ENCODE data around the gene IVNS1ABP. TPM values are rescaled to one million over a fixed set of nuclear protein-coding genes. Genes with fewer than 3 reads are reported as not detected.

Gene IVNS1ABP
- total and polyA plus RNA-seq, 2 donors (not counting 3 experiments of a cell fraction or from before 2014, with no cell fraction given): 26.3 to 81.6 TPM

GRCh38 chr1:185262151-185262550, 54.9 kb downstream of the IVNS1ABP start:
- ChIA-PET POLR2A (no interaction called here), CTCF (interaction anchor here (1.4 to 1.9 kb wide), 2 partner anchors 13 to 24 kb away, joined by 4 read pairs; no protein-coding TSS in a partner anchor)
- no peaks in the 10 kb centered on the region for H4K20me1 ChIP-seq (replicated peaks; ENCODE audit: control insufficient read depth, extremely low read depth, insufficient read depth, low read length)
- H3K4me1 ChIP-seq (ENCODE audit: control insufficient read depth, extremely low read depth, insufficient read depth, low read length): peaks cover 9% of the 10 kb centered on the region
- H3K9me1 ChIP-seq (replicated peaks; ENCODE audit: control insufficient read depth, extremely low read depth, insufficient read depth, low read length): no peaks in the 10 kb centered on the region
- H3K27me3 ChIP-seq (ENCODE audit: control insufficient read depth in 2 of 2, insufficient read depth in 2 of 2, low read length in 2 of 2): no peaks in the 10 kb centered on the region
- FAIRE-seq (no peak), DNase-seq (ENCODE audit: low read depth, low spot score) (no peak)
- no peak overlapping the region for H3K27ac ChIP-seq (ENCODE audit: insufficient read depth, low read depth, low read length)
- no peak overlapping the region for H3K4me3 ChIP-seq (replicated peaks in 1 of 3; ENCODE audit: insufficient read depth in 1 of 3, low read depth in 1 of 3, low read length in 3 of 3)
- H3K9me3 ChIP-seq (replicated peaks; ENCODE audit: control insufficient read depth, insufficient read depth, low read length): no peaks in the 10 kb centered on the region
- no peaks in the 10 kb centered on the region for H3K79me2 ChIP-seq (ENCODE audit: control insufficient read depth, insufficient read depth, low read length)
- no peak for TF ChIP-seq EZH2 (IDR thresholded peaks at IDR 0.05; ENCODE audit: borderline replicate concordance, low read depth, low read length, severe bottlenecking)
- TF ChIP-seq FOS (IDR thresholded peaks at IDR 0.05; ENCODE audit: borderline replicate concordance, insufficient read depth, low read length): no peak
- no peak for TF ChIP-seq MAX (IDR thresholded peaks at IDR 0.05; ENCODE audit: insufficient read depth, insufficient read length)
- no peak for TF ChIP-seq MYC (IDR thresholded peaks at IDR 0.05; ENCODE audit: low read depth, low read length)
- TF ChIP-seq GATA2 (IDR thresholded peaks at IDR 0.05; ENCODE audit: insufficient read depth, insufficient read length, low read depth, low read length): no peak
- no peak for TF ChIP-seq POLR2AphosphoS5 (IDR thresholded peaks at IDR 0.05; ENCODE audit: insufficient read depth, low read depth, low read length)
- TF ChIP-seq POLR2A (IDR thresholded peaks at IDR 0.05; ENCODE audit: low read depth, low read length): no peak
- no peak for TF ChIP-seq CTCF (IDR thresholded peaks at IDR 0.05; ENCODE audit: extremely low read depth in 1 of 2, insufficient read depth in 1 of 2, low read depth in 1 of 2, low read length in 2 of 2)
- no peak for TF ChIP-seq JUN (IDR thresholded peaks at IDR 0.05; ENCODE audit: borderline replicate concordance, insufficient read depth, insufficient read length, low read depth)
- BruUV-seq (replicated peaks): no TSS peak
- intact Hi-C loops (cut with micrococcal nuclease): no loop called here
- H2AFZ ChIP-seq (ENCODE audit: low read depth, low read length): no peak overlapping the region
- no peak overlapping the region for H3K4me2 ChIP-seq (ENCODE audit: insufficient read depth, low read length)
- dilution Hi-C loops (cut with MboI; ENCODE audit: extremely low pct_ligation_motif_present, low sequenced_read_pairs): no loop called here
- H3K36me3 ChIP-seq (ENCODE audit: control insufficient read depth in 2 of 2, extremely low read depth in 1 of 2, insufficient read depth in 2 of 2, low read length in 2 of 2): no peaks in the 10 kb centered on the region
- no peak overlapping the region for H3K9ac ChIP-seq (replicated peaks; ENCODE audit: extremely low read depth, insufficient read depth, low read length)

Measured in endothelial cell of umbilical vein (primary cell).